WERI-Rb-1 (cell line): Measurements from ENCODE around the gene INPP5E.

ENCODE experiments used
- DNase-seq: peaks from one replicate; pipeline ENCODE4 v3.0.0-alpha.2; 2020
- H3K27ac ChIP-seq: fragments of 250-450 bp; sonication (Bioruptor Pico); 2 replicates; pipeline ENCODE4 v1.5.1; 2020; ENCODE audit warnings: mild to moderate bottlenecking, moderate library complexity
- H3K27me3 ChIP-seq: fragments of 250-450 bp; sonication (Bioruptor Pico); 2 replicates; pipeline ENCODE4 v1.5.1; 2021; ENCODE audit warnings: mild to moderate bottlenecking, low read depth, moderate library complexity; ENCODE audit not compliant: insufficient read depth, severe bottlenecking
- H3K36me3 ChIP-seq: fragments of 250-450 bp; sonication (Bioruptor Pico); 2 replicates; pipeline ENCODE4 v1.5.1; 2020; ENCODE audit warnings: mild to moderate bottlenecking, moderate library complexity
- H3K4me3 ChIP-seq: 2 replicates; pipeline ENCODE4 v1.5.1; 2011; ENCODE audit warnings: low read depth, mild to moderate bottlenecking, control low read depth, low read length
- H3K9me3 ChIP-seq: fragments of 250-450 bp; sonication (Bioruptor Pico); 2 replicates; pipeline ENCODE4 v1.5.1; 2021; ENCODE audit warnings: mild to moderate bottlenecking, moderate library complexity; ENCODE audit not compliant: severe bottlenecking
- CTCF ChIP-seq: IDR thresholded peaks from 2 replicates; pipeline ENCODE4 v1.5.1; 2011; ENCODE audit warnings: low read depth, mild to moderate bottlenecking, control low read depth, inconsistent platforms, low read length

Gene INPP5E

GRCh38 chr9:136395020-136395340 is 44.7 kb downstream of the INPP5E start:
- TF ChIP-seq CTCF = no peak
- no peak for DNase-seq
- Histone ChIP-seq H3K9me3 (no peaks in the 10 kb centered on the region), H3K4me3 (no peak overlapping the region), H3K36me3 (peaks cover 76% of the 10 kb centered on the region), H3K27me3 (no peaks in the 10 kb centered on the region), H3K27ac (no peak overlapping the region)

- DNase-seq = no peak
- no peak overlapping the region for H3K27ac ChIP-seq
- peaks cover 81% of the 10 kb centered on the region for H3K36me3 ChIP-seq
- no peaks in the 10 kb centered on the region for H3K27me3 ChIP-seq
- H3K9me3 ChIP-seq = no peaks in the 10 kb centered on the region
- TF ChIP-seq CTCF = no peak
- no peak overlapping the region for H3K4me3 ChIP-seq
These were observed 45.2 kb downstream of the INPP5E start for GRCh38 chr9:136394312-136395019.

GRCh38 chr9:136393531-136393930 is 46.1 kb downstream of the INPP5E start:
- no peak overlapping the region for H3K27ac ChIP-seq
- H3K36me3 ChIP-seq = peaks cover 87% of the 10 kb centered on the region
- no peaks in the 10 kb centered on the region for H3K9me3 ChIP-seq
- no peak for TF ChIP-seq CTCF
- no peaks in the 10 kb centered on the region for H3K27me3 ChIP-seq
- no peak for DNase-seq
- H3K4me3 ChIP-seq = no peak overlapping the region

- Histone ChIP-seq H3K27ac (no peak overlapping the region), H3K4me3 (no peak overlapping the region), H3K36me3 (peaks cover 85% of the 10 kb centered on the region), H3K27me3 (no peaks in the 10 kb centered on the region), H3K9me3 (no peaks in the 10 kb centered on the region)
- no peak for TF ChIP-seq CTCF
- no peak for DNase-seq
These were observed 46.9 kb downstream of the INPP5E start for GRCh38 chr9:136392538-136393449.

- TF ChIP-seq CTCF = no peak
- Histone ChIP-seq H3K27ac (no peak overlapping the region), H3K27me3 (no peaks in the 10 kb centered on the region), H3K4me3 (no peak overlapping the region), H3K36me3 (peaks cover 89% of the 10 kb centered on the region), H3K9me3 (no peaks in the 10 kb centered on the region)
- no peak for DNase-seq
These were observed 47.7 kb downstream of the INPP5E start for GRCh38 chr9:136391737-136392537.
